H4 (cell line): ENCODE data around the gene ZNF557. TPM values are rescaled to one million over a fixed set of nuclear protein-coding genes. Genes with fewer than 3 reads are reported as not detected.
A peak's percentile ranks its signal among the peaks of the same experiment; 100 is the strongest.
"Not testable (repeated sequence)": the region's sequence is repeated elsewhere in the genome, so short reads cannot be mapped to it uniquely, and the experiment has no call there.

ENCODE experiments used
- DNase-seq: peaks from one replicate; pipeline ENCODE4 v3.0.0-alpha.2; 2015; ENCODE audit warnings: low spot score
- total RNA-seq: library from RNA; depleted of rRNA; stranded (reverse); fragments of >200 nt; shearing (Covaris generic); gene quantifications from 2 replicates; pipeline ENCODE4 v1.2.3, GENCODE V29; 2014; rRNA removed

ZNF557 gene
- total RNA-seq = 14.2 and 17.7 TPM in 2 replicates

DNA sequence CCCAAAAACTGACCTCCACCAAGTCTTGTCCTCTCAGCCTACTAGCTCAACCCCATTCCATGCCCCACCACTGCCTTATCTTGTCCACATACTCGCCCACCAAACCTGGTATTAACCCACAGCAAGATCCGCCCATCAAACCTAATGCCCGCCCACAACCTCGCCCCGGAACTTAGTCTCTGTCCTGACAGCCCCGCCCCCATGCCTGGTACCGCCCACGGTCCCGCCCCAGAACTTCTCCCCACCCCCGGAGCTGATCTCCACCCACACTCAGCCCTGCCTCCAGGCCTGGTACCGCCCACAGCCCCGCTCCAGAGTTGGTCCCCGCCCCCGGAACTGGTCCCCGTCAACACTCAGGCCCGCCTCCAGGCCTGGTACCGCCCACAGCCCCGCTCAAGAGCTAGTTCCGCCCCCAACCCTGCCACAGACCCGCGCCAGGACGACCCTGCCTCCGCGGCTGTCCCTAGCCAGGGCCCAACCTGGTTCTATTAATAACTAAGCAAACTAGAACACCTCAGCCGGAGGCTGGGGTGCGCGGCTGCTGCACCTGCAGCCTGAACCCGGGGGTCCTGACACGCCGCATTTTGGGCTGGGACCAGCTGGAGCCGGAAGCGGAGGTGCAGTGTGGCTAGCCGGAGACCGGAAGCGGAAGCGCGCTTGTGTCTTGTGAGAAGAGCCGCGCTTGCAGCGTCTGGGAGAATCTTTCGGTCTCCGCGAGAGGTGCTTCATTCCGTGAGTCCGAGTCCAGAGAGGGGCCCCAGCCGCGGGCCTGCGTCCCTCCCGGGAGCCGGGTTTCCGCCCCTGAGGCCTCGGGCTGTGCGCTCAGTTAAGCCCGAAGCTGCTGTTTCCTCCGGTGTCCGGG is at the start of gene ZNF557:
TSS of gene ZNF557 (plus strand) at position 662 of the 862 bp plus-strand sequence. CDS start 5,372 bp downstream, outside the sequence.
- peak; percentile 97 for DNase-seq

DNA sequence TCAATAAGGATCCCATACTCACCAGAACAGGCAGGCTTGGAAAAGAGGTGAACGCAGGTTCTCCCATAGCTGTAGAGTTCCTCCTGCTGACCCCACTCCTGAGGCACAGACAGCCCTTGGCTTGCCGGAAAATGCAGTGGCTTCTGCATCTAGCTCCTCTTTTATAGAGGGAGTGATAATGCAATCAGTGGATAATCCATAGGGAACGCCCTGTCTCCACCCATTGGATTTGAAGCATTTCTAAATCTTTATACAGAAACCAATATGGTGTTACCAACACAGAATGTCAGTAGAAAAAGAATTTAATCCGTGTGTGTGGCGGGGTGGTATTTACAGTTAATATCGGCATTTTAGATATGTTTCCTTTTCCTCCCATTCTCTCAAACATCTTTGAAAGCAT is 48.2 kb upstream of the ZNF557 start, which contains the start of gene MBD3L2B:
TSS of gene MBD3L2B (minus strand) at position 101 of the 400 bp plus-strand sequence. CDS start at position 67, 34 bp downstream.
- DNase-seq = not testable (repeated sequence)

DNA sequence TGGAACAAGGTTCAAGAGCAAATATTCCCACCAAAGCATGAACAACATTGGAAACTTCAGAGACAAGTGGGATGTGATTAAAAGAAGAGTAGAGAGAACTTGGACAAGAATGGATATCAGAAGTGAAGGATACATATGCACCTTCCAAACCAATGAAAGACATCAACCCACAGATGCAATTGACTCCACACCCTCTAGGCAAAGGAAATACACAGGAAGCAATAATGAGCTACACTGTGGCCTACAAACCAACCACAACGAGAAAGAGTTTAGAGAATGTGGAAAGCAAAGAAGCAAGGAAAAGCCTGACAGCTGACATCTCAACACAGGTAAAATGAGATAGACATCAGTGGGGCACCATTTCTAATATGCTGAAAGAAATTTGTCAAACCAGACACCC is 40.7 kb upstream of the ZNF557 start:
- DNase-seq = not testable (repeated sequence)

DNA sequence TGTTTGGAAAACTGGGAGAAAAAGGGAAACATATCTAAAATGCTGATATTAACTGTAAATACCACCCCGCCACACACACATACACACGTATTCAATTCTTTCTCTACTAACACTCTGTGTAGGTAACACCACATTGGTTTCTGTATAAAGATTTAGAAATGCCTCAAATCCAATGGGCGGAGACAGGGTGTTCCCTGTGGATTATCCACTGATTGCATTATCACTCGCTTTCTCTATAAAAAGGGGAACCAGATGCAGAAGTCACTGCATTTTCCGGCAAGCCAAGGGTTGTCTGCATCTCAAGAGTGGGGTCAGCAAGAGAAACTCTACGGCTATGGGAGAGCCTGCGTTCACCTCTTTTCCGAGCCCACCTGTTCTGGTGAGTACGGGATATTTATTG is 39.2 kb upstream of the ZNF557 start, which contains the start of gene MBD3L5:
TSS of gene MBD3L5 (plus strand) at position 301 of the 400 bp plus-strand sequence. CDS start at position 335, 34 bp downstream.
- DNase-seq = not testable (repeated sequence)

DNA sequence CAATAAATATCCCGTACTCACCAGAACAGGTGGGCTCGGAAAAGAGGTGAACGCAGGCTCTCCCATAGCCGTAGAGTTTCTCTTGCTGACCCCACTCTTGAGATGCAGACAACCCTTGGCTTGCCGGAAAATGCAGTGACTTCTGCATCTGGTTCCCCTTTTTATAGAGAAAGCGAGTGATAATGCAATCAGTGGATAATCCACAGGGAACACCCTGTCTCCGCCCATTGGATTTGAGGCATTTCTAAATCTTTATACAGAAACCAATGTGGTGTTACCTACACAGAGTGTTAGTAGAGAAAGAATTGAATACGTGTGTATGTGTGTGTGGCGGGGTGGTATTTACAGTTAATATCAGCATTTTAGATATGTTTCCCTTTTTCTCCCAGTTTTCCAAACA is 29.4 kb upstream of the ZNF557 start, which contains the start of gene MBD3L4:
TSS of gene MBD3L4 (minus strand) at position 101 of the 400 bp plus-strand sequence. CDS start at position 66, 35 bp downstream.
- DNase-seq = not testable (repeated sequence)

DNA sequence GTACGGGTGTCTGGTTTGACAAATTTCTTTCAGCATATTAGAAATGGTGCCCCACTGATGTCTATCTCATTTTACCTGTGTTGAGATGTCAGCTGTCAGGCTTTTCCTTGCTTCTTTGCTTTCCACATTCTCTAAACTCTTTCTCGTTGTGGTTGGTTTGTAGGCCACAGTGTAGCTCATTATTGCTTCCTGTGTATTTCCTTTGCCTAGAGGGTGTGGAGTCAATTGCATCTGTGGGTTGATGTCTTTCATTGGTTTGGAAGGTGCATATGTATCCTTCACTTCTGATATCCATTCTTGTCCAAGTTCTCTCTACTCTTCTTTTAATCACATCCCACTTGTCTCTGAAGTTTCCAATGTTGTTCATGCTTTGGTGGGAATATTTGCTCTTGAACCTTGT is 27.9 kb upstream of the ZNF557 start:
- not testable (repeated sequence) for DNase-seq

DNA sequence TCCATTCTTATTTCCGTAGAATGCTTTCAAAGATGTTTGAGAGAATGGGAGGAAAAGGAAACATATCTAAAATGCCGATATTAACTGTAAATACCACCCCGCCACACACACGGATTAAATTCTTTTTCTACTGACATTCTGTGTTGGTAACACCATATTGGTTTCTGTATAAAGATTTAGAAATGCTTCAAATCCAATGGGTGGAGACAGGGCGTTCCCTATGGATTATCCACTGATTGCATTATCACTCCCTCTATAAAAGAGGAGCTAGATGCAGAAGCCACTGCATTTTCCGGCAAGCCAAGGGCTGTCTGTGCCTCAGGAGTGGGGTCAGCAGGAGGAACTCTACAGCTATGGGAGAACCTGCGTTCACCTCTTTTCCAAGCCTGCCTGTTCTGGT is 20.5 kb upstream of the ZNF557 start, which contains the start of gene MBD3L2:
TSS of gene MBD3L2 (plus strand) at position 301 of the 400 bp plus-strand sequence. CDS start at position 354, 53 bp downstream.
- not testable (repeated sequence) for DNase-seq

DNA sequence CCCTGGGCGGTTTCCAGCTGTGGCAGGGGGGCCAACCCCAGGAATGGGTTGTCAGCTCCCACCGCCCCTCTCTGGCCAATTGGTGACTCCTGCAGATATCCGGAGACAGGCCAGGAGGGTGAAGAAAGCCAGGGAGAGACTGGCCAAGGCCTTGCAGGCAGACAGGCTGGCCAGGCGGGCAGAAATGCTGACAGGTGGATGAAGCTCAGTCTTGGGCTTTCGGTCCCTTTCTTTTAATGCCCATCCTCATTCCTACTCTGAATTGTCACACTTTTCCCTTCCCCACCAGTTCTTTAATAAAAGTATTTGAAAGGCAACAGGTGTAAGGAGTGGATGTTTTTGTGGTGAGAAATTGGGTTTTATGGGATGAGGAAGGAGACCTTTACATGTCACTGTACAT is 18.1 kb upstream of the ZNF557 start:
- not testable (repeated sequence) for DNase-seq

DNA sequence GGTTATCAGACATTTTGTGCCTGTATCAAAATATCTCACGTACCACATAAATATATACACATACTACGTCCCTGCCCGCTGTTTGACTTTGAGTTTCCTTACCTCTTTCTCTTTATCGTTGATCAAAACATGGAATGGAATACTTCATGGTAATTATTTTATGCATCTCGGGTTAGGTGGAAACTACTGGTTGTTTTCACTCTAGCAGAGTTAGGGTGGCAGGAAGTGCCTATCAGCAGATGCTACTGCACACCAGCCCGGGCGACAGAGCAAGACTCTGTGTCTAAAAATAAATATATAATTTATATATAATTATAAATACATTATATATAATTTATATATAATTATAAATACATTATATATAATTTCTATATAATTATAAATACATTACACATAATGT is 16.6 kb upstream of the ZNF557 start:
- DNase-seq = not testable (repeated sequence)

DNA sequence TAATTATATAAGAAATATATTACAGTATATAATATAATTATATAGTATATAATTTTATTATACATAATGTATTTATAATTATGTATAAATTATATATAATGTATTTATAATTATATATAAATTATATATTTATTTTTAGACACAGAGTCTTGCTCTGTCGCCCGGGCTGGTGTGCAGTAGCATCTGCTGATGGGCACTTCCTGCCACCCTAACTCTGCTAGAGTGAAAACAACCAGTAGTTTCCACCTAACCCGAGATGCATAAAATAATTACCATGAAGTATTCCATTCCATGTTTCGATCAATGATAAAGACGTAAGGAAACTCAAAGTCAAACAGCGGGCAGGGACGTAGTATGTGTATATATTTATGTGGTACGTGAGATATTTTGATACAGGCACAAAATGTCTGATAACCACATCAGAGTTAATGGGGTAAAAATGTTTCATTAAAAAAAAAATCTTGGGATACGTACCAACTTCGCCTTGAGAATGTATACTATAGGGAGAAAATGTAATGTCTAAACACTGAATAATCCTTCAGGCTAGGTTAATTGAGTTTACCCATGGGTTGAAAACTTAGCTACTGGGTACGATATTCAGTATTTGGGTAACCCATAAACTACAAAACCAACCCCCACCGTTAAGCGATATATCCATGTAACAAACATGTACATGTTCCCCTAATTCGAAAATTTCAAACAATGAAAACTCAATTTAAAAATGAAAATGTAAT is 14.7 kb upstream of the ZNF557 start:
- DNase-seq = peak; percentile 0

DNA sequence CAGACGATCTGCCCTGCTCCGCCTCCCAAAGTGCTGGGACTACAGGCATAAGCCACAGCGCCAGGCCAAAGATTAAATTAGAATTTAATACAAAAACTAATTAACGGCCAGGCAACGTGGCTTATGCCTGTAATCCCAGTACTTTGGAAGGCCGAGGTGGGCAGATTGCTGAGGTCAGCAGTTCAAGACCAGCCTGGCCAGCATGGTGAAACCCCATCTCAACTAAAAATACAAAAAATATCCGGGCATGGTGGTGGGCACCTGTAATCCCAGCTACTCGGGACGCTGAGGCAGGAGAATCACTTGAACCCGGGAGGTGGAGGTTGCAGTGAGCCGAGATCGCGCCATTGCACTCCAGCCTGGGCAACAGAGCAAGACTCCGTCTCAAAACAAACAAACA is 13.8 kb upstream of the ZNF557 start:
- DNase-seq = not testable (repeated sequence)

DNA sequence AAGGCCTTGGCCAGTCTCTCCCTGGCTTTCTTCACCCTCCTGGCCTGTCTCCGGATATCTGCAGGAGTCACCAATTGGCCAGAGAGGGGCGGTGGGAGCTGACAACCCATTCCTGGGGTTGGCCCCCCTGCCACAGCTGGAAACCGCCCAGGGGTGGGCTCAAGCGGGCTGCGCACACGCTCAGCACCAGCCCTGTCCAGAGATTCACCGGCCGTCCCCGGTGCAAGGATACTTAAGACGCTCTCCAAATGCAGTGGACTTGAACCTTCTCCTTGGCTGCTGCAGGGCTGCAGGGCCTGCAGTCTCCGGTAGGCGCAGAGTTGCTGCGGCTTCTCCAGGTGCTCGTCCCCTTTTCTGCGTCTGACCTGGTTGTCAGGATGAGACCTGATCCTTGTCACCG is 13.1 kb upstream of the ZNF557 start:
- DNase-seq = not testable (repeated sequence)

DNA sequence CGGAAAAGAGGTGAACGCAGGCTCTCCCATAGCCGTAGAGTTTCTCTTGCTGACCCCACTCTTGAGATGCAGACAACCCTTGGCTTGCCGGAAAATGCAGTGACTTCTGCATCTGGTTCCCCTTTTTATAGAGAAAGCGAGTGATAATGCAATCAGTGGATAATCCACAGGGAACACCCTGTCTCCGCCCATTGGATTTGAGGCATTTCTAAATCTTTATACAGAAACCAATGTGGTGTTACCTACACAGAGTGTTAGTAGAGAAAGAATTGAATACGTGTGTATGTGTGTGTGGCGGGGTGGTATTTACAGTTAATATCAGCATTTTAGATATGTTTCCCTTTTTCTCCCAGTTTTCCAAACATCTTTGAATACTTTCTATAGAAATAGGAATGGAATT is 10.9 kb upstream of the ZNF557 start, which contains the start of gene MBD3L3:
TSS of gene MBD3L3 (minus strand) at position 101 of the 400 bp plus-strand sequence. CDS start at position 30, 71 bp downstream.
- not testable (repeated sequence) for DNase-seq

DNA sequence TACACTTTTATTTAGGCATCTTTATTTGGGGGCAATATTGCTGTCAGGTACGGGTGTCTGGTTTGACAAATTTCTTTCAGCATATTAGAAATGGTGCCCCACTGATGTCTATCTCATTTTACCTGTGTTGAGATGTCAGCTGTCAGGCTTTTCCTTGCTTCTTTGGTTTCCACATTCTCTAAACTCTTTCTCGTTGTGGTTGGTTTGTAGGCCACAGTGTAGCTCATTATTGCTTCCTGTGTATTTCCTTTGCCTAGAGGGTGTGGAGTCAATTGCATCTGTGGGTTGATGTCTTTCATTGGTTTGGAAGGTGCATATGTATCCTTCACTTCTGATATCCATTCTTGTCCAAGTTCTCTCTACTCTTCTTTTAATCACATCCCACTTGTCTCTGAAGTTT is 9.5 kb upstream of the ZNF557 start:
- DNase-seq = not testable (repeated sequence)

DNA sequence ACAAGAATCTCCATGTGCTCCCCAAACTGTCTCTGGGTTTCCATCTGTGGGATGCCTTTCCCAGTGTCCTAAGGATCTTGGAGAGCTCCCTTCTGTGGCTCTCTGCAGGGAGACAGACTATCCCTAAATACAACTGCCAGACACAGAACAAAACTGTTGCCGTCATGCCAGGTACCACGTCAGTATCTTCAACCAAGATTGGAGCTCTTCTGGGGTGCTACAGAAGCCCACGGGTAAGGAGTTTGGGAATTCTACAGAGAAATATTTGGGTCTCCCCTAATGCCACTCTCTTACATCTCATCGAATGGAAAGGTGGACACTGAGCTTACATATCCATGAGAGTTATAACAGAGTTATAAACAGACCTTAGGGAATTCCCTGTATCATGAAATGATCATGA is 6.2 kb upstream of the ZNF557 start:
- no peak for DNase-seq

DNA sequence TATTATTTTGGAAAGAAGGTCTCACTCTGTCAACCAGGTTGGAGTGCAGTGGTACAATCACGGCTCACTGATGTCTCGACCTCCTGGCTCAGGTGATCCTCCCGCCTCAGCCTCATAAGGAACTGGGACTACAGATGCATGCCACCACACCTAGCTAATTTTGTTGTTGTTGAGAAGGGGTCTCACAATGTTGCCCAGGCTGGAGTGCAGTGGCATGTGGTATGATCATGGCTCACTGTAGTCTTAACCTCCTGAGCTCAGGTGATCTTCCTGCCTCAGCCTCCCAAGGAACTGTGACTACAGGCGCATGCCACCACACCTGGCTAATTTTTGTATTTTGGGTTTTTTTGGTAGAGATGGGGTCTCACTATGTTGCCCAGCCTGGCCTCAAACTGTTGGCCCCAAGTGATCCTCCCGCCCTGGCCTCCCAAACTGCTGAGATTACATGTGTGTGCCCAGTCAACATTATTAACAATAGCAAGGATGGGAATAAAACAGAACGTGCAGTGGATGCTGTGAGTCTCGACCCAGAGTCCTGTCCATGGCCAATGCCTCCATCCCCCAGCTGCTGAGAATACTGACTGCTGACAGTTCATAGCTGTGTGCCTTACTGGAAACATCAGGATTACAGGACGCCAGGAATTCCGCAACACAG is 5.6 kb upstream of the ZNF557 start:
- peak; percentile 3 for DNase-seq

DNA sequence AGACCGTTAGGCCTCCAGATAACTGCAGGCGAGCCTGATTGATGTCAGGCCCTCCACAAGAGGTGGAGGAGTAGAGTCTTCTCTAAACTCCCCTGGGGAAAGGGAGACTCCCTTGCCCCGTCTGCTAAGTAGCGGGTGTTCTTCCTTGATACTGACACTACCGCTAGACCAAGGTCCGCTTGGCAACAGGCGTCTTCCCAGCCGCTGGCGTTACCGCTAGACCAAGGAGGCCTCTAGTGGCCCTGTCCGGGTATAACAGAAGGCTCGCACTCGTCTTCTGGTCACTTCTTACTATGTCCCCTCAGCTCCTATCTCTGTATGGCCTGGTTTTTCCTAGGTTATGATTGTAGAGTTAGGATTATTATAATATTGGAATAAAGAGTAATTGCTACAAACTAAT is 2.4 kb upstream of the ZNF557 start:
- peak; percentile 37 for DNase-seq

DNA sequence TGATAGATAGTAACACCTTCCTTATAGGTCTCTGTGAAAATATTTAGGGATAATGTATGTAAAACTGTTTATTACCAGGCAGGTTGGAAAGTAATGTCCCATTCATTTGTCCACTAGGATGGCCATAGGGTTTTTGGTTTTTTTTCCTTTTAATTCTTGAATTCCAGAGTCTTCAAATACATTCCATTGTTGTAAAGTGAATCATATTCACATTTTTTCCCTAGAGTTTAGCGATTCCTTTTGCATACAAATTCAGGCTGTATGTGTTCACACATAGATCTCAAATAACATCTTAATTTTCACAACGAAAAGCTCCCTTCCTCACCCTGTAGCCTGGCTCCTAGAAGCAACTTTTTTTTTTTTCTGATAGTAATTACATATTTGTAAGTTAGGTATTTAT is 1.8 kb upstream of the ZNF557 start:
- DNase-seq = peak; percentile 0

DNA sequence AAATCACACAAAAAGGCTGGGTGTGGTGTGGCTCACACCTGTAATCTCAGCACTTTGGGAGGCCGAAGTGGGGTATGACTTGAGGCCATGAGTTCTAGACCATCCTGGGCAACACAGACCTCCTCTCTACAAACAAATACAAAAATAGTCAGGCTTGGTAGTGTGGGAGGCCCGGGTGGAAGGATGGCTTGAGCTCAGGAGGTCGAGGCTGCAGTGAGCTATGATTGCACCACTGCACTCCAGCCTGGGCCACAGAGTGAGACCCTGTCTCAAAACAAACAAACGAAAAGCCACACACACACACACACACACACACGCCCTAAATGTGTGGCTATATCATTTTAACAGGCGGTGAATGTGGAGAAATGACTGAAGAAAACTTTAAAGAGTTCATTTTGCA is 904 bp upstream of the ZNF557 start:
- DNase-seq = peak; percentile 1

DNA sequence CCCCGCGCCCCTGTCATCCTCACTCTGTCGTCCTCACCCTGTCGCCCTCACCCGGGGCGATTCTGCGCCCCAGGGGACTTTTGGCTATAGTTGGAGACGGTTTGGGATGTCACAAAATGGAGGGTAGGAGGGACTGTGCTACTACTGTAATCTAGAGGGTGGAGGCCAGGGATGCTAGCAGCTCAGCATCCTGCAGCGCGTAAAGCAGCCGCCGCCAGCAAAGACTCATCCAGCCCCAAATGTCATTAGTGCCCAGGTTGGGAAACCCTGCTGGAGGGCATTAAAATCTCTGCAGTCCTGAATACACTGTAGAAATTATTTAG is 362 bp downstream of the ZNF557 start:
- no peak for DNase-seq

DNA sequence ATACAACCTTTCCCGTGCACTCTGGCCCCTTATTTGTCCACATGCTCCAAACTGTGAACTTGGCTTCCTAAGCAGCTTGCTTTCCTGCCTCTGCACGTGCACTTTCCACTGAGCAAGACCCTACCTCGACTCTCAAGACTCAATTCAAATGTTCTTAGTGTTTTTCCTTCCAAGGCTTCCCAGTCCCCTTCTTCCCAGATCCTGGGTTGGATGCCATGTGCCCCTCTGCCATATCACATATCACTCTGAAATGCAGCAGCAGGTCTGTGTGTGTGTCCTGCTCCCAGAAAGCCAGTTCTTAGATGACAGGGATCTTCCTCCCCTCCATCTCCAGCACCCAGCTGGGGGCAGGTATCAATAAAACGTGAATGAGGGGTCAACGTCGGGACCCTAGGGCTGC is 3.0 kb downstream of the ZNF557 start:
- no peak for DNase-seq
